Measurements from ENCODE around the gene MESD.

DNA sequence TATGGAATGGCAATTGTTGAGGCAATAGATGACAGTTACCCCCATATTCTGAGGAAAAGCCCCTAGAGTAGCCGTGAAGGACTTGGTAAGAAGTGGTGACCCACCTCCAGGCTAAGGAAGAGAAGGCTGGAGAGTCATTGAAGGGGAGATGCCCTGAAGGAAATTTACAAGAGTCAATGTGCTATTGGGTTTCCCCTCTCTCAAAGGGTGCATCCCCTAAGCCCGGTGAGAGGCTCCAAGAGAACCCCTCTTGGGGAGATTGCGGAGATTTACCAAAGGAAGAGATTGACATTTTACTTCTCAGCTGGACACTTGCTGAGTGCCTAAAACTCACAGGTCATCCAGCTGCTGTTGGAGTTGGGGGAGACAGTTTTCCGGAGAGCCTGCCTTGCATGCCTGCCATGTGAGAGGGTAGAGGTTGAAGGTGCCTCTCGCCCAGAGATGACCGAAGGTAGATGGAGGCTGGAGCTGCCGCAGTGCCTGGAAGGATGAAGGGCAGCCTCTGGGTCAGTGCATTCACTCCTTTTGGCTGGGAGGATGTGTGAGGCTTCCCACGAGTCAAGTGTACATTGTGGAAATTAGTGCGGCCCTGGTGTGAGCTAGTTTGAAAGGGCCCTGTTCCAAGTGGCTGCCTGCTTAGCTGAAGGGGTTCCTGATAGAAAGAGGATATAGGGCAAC, 30.7 kb downstream of the MESD start:
- TF ChIP-seq EZH2 (IDR thresholded peaks at IDR 0.05; ENCODE audit: borderline replicate concordance, insufficient read depth, low read length, poor library complexity, severe bottlenecking), result no peak
- TF ChIP-seq RAD21 (conservative IDR thresholded peaks at IDR 0.05), result no peak
- TF ChIP-seq, protein P1, sequence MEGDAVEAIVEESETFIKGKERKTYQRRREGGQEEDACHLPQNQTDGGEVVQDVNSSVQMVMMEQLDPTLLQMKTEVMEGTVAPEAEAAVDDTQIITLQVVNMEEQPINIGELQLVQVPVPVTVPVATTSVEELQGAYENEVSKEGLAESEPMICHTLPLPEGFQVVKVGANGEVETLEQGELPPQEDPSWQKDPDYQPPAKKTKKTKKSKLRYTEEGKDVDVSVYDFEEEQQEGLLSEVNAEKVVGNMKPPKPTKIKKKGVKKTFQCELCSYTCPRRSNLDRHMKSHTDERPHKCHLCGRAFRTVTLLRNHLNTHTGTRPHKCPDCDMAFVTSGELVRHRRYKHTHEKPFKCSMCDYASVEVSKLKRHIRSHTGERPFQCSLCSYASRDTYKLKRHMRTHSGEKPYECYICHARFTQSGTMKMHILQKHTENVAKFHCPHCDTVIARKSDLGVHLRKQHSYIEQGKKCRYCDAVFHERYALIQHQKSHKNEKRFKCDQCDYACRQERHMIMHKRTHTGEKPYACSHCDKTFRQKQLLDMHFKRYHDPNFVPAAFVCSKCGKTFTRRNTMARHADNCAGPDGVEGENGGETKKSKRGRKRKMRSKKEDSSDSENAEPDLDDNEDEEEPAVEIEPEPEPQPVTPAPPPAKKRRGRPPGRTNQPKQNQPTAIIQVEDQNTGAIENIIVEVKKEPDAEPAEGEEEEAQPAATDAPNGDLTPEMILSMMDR (IDR thresholded peaks at IDR 0.05; ENCODE audit: poor library complexity, severe bottlenecking), result no peak
- no peak for TF ChIP-seq EP300 (conservative IDR thresholded peaks at IDR 0.05; ENCODE audit: poor library complexity, severe bottlenecking)
